ENCODE results near the gene CCDC92.

CCDC92 gene

GRCh38 chr12:123971770-123972456 is 718 bp downstream of the CCDC92 start:
- DNase-seq, result no peak

- DNase-seq, result no peak
Observed at GRCh38 chr12:123971449-123971769, 1.2 kb downstream of the CCDC92 start.

- DNase-seq, result no peak
Observed at GRCh38 chr12:123967121-123967586, 5.5 kb downstream of the CCDC92 start.

GRCh38 chr12:123966596-123966995 is 6.0 kb downstream of the CCDC92 start:
- DNase-seq, result no peak

GRCh38 chr12:123965382-123965781 is 7.2 kb downstream of the CCDC92 start:
- no peak for DNase-seq

GRCh38 chr12:123963821-123964220 is 8.8 kb downstream of the CCDC92 start:
- no peak for DNase-seq

- DNase-seq, result no peak
Observed at GRCh38 chr12:123962513-123962912, 10.1 kb downstream of the CCDC92 start.

GRCh38 chr12:123961585-123962345 is 10.9 kb downstream of the CCDC92 start:
- DNase-seq, result no peak

- no peak for DNase-seq
Observed at GRCh38 chr12:123960856-123961255, 11.8 kb downstream of the CCDC92 start.

GRCh38 chr12:123960029-123960735 is 12.4 kb downstream of the CCDC92 start:
- no peak for DNase-seq

GRCh38 chr12:123958876-123959275 is 13.8 kb downstream of the CCDC92 start:
- no peak for DNase-seq

- DNase-seq, result no peak
Observed at GRCh38 chr12:123958462-123958861, 14.2 kb downstream of the CCDC92 start.

- DNase-seq, result no peak
Observed at GRCh38 chr12:123957196-123957595, 15.4 kb downstream of the CCDC92 start.

- no peak for DNase-seq
Observed at GRCh38 chr12:123956249-123956648, 16.4 kb downstream of the CCDC92 start.

- DNase-seq, result no peak
Observed at GRCh38 chr12:123954647-123955350, 17.8 kb downstream of the CCDC92 start.

GRCh38 chr12:123952037-123952436 is 20.6 kb downstream of the CCDC92 start:
- DNase-seq, result no peak

GRCh38 chr12:123951467-123951866 is 21.2 kb downstream of the CCDC92 start:
- no peak for DNase-seq

GRCh38 chr12:123950476-123951349 is 21.9 kb downstream of the CCDC92 start:
- DNase-seq, result no peak

GRCh38 chr12:123949770-123950165 is 22.9 kb downstream of the CCDC92 start:
- no peak for DNase-seq

GRCh38 chr12:123948796-123949769 is 23.5 kb downstream of the CCDC92 start:
- DNase-seq, result no peak

- no peak for DNase-seq
Observed at GRCh38 chr12:123948401-123948795, 24.2 kb downstream of the CCDC92 start.

Data from SIG-M5 (cell line).